Psoas muscle (tissue), 8 donors: ENCODE results near the gene MMEL1. TPM values are rescaled to one million over a fixed set of nuclear protein-coding genes. Genes with fewer than 3 reads are reported as not detected.
A peak's percentile ranks its signal among the peaks of the same experiment; 100 is the strongest.

Experiments used
- ATAC-seq, 4 donors: fragments of 200-7000 bp; cut with Tn5 transposase; one replicate each; pipeline ENCODE4 v1.9.1; 2020; ENCODE audit warnings: moderate library complexity in 3 of 4, mild to moderate bottlenecking in 2 of 4
- DNase-seq, 2 donors: peaks; one replicate each; pipeline ENCODE4 v3.0.0-alpha.2; 2020
- H3K27ac ChIP-seq: fragments of 200-600 bp; one replicate; pipeline ENCODE4 v1.8.0; 2022
- H3K27me3 ChIP-seq, 3 donors: fragments of 200-600 bp in 1 of 3; one replicate each; pipeline versions ENCODE4 v1.6.1 to v1.8.0; 2013 to 2022; ENCODE audit warnings: low read length in 2 of 3, mild to moderate bottlenecking in 2 of 3, moderate library complexity in 1 of 3; ENCODE audit not compliant: insufficient read depth in 3 of 3
- H3K36me3 ChIP-seq, 2 donors: fragments of 200-600 bp in 1 of 2; one replicate each; pipeline versions ENCODE4 v1.6.1 to v1.8.0; 2013 to 2022; ENCODE audit warnings: low read depth in 1 of 2, mild to moderate bottlenecking in 1 of 2, moderate library complexity in 1 of 2; ENCODE audit not compliant: insufficient read depth in 1 of 2
- H3K4me1 ChIP-seq: fragments of 200-600 bp; one replicate; pipeline ENCODE4 v1.8.0; 2022
- H3K4me3 ChIP-seq: fragments of 200-600 bp; one replicate; pipeline ENCODE4 v1.8.0; 2022; ENCODE audit warnings: mild to moderate bottlenecking
- H3K9me3 ChIP-seq: fragments of 200-600 bp; one replicate; pipeline ENCODE4 v1.8.0; 2022
- CTCF ChIP-seq: fragments of 200-600 bp; IDR thresholded peaks from one replicate; pipeline ENCODE4 v1.8.0; 2022; ENCODE audit warnings: antibody characterized with exemption
- WGBS, 3 donors: extraction: QIAGEN DNeasy Blood & Tissue Kit; methylation state at CpG; one replicate each; pipeline versions ENCODE4 v1.1.6 to v1.1.7; 2013; 5-methylcytosine and 5-hydroxymethylcytosine counted together
- intact Hi-C, 2 donors: fragments of 100-400 bp; cut with DNase I; formaldehyde crosslinking; loops; one replicate each; pipeline versions ENCODE4 v1.11.0 to v1.14.2; 2022
- polyA plus RNA-seq, 3 donors: library from polyadenylated mRNA; stranded (reverse); fragments of 200-250 nt; gene quantifications; one replicate each; pipeline ENCODE4 v1.2.3, GENCODE V29; 2013
- total RNA-seq, 4 donors: library from RNA; stranded (reverse); fragmentation: NEBNext Ultra II Directional in 2 of 4; extraction: Animal tissue kit (Norgen Biotek cat#: 25700) in 2 of 4; gene quantifications; one replicate each; pipeline versions ENCODE4 v1.2.1 to v1.2.4, GENCODE V29; 2021 to 2023
- donor health status: healthy with polysubstance abuse.
- donor health status: DM: no; HTN: no; CAD: no; lungs with moderate emphysema.
- donor health status: Bipolar disorder and iron deficiency.
- donor health status: healthy.
- donor health status: DM: yes; HTN: yes; CAD: no.
- donor health status: DM: no; HTN: no; CAD: no.
- donor health status: DM: no; HTN: no; CAD: no.
- donor health status: DM: yes; HTN: yes; CAD: no.

MMEL1 gene
- total and polyA plus RNA-seq, 7 donors: 0.08 to 0.89 (median 0.21) TPM; not detected in 2

- no peak overlapping the region for H3K27ac ChIP-seq
- DNase-seq: no peak
- no peak for TF ChIP-seq CTCF
- 69 to 74% (median 69%) methylated on average over 15 to 19 of the region's 19 CpGs for WGBS, 3 donors
- no peaks in the 10 kb centered on the region for H3K36me3 ChIP-seq
- no peaks in the 10 kb centered on the region for H3K9me3 ChIP-seq
- peaks cover 0 to 28% (median 3%) of the 10 kb centered on the region in 3 donors for H3K27me3 ChIP-seq
- no peak for ATAC-seq
- intact Hi-C loops: no loop called here
- no peak overlapping the region for H3K4me3 ChIP-seq
- no peaks in the 10 kb centered on the region for H3K4me1 ChIP-seq
Measured at GRCh38 chr1:2595261-2595811, 37.5 kb downstream of the MMEL1 start.

- peaks cover 0 to 28% (median 3%) of the 10 kb centered on the region in 3 donors for H3K27me3 ChIP-seq
- intact Hi-C loops: no loop called here
- H3K36me3 ChIP-seq: no peaks in the 10 kb centered on the region
- no peaks in the 10 kb centered on the region for H3K9me3 ChIP-seq
- 78 to 88% (median 86%) methylated on average over 12 to 17 of the region's 17 CpGs for WGBS, 3 donors
- H3K4me3 ChIP-seq: no peak overlapping the region
- no peaks in the 10 kb centered on the region for H3K4me1 ChIP-seq
- no peak for TF ChIP-seq CTCF
- no peak overlapping the region for H3K27ac ChIP-seq
- ATAC-seq (no peak), DNase-seq (peak in 1 of 2 donors; percentile 58)
Measured at GRCh38 chr1:2594641-2595131, 38.1 kb downstream of the MMEL1 start.

- H3K4me3 ChIP-seq: peak overlapping the region; percentile 32
- 29 to 36% (median 34%) methylated on average over 20 of the region's 20 CpGs for WGBS, 3 donors
- no peak overlapping the region for H3K27ac ChIP-seq
- no peaks in the 10 kb centered on the region for H3K36me3 ChIP-seq
- ATAC-seq (peak in 1 of 4 donors; percentile 37), DNase-seq (peak; percentile 51 to 62)
- no peak for TF ChIP-seq CTCF
- intact Hi-C loops: no loop called here
- no peaks in the 10 kb centered on the region for H3K9me3 ChIP-seq
- H3K4me1 ChIP-seq: no peaks in the 10 kb centered on the region
- peaks cover 0 to 28% (median 3%) of the 10 kb centered on the region in 3 donors for H3K27me3 ChIP-seq
Measured at GRCh38 chr1:2594001-2594640, 38.7 kb downstream of the MMEL1 start.

GRCh38 chr1:2593251-2593878 is 39.5 kb downstream of the MMEL1 start:
- intact Hi-C loops: no loop called here

More at GRCh38 chr1:2593251-2593878, 39.5 kb downstream of the MMEL1 start:
- Histone ChIP-seq H3K9me3 (no peaks in the 10 kb centered on the region), H3K27ac (no peak overlapping the region), H3K4me1 (no peaks in the 10 kb centered on the region), H3K27me3 (peaks cover 0 to 28% (median 3%) of the 10 kb centered on the region in 3 donors), H3K4me3 (no peak overlapping the region), H3K36me3 (no peaks in the 10 kb centered on the region)
- DNase-seq (no peak), ATAC-seq (no peak)
- TF ChIP-seq CTCF: no peak
- 51 to 52% (median 52%) methylated on average over 25 to 26 of the region's 26 CpGs for WGBS, 3 donors
